Neural crest cell (in vitro differentiated cells): ENCODE data around the gene WDR47. TPM values are rescaled to one million over a fixed set of nuclear protein-coding genes. Genes with fewer than 3 reads are reported as not detected.
"Not testable (repeated sequence)": the region's sequence is repeated elsewhere in the genome, so short reads cannot be mapped to it uniquely, and the experiment has no call there.

Source experiments
- DNase-seq: peaks from one replicate; pipeline ENCODE4 v3.0.0; 2021; ENCODE audit warnings: low read depth, mixed read lengths, low spot score
- H3K27ac Mint-ChIP-seq: one replicate; pipeline ENCODE4 v1.8.0; 2021; ENCODE audit warnings: mild to moderate bottlenecking, mixed read lengths; ENCODE audit not compliant: unreplicated experiment
- H3K27me3 Mint-ChIP-seq: 2 replicates; pipeline ENCODE4 v1.8.0; 2021; ENCODE audit warnings: low read depth, mild to moderate bottlenecking, mixed read lengths
- H3K36me3 Mint-ChIP-seq: 2 replicates; pipeline ENCODE4 v1.8.0; 2021; ENCODE audit warnings: low read depth, mild to moderate bottlenecking, mixed read lengths
- H3K4me1 Mint-ChIP-seq: 2 replicates; pipeline ENCODE4 v1.8.0; 2021; ENCODE audit warnings: mixed read lengths
- H3K4me3 Mint-ChIP-seq: one replicate; pipeline ENCODE4 v1.8.0; 2021; ENCODE audit warnings: mild to moderate bottlenecking, mixed read lengths
- H3K9me3 Mint-ChIP-seq: 2 replicates; pipeline ENCODE4 v1.8.0; 2021; ENCODE audit warnings: mixed read lengths
- total RNA-seq: library from RNA; stranded (reverse); gene quantifications from 2 replicates; pipeline ENCODE4 v1.2.1, GENCODE V29; 2021
- TF ChIP-seq, protein P1 (sequence below): fragments of 200-600 bp; sonication (generic); conservative IDR thresholded peaks from 2 replicates; pipeline ENCODE4 v1.5.0; 2021; ENCODE audit warnings: antibody characterized with exemption, mild to moderate bottlenecking

WDR47 gene
- total RNA-seq, 1 donor from 2014 or later: 18.0 TPM

DNA sequence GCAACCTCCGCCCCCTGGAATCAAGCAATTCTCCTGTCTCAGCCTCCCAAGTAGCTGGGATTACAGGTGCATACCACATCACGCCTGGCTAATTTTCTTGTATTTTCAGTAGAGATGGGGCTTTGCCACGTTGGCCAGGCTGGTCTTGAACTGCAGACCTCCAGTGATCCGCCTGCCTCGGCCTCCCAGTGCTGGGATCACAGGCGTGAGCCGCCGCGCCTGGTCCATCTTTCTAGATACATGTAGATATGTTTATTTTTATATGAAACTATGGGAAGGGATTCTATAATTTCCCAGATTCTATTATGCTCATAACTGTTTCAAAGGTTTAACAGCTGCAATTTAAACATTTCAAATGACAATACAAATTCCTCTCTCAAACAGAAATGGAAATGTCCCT lies 105.7 kb downstream of the WDR47 start:
- Mint-ChIP-seq H3K27ac (no peak overlapping the region), H3K36me3 (peaks cover 8% of the 10 kb centered on the region), H3K9me3 (no peaks in the 10 kb centered on the region), H3K4me3 (no peak overlapping the region), H3K27me3 (no peaks in the 10 kb centered on the region), H3K4me1 (no peaks in the 10 kb centered on the region)
- no peak for DNase-seq
- TF ChIP-seq, protein P1, sequence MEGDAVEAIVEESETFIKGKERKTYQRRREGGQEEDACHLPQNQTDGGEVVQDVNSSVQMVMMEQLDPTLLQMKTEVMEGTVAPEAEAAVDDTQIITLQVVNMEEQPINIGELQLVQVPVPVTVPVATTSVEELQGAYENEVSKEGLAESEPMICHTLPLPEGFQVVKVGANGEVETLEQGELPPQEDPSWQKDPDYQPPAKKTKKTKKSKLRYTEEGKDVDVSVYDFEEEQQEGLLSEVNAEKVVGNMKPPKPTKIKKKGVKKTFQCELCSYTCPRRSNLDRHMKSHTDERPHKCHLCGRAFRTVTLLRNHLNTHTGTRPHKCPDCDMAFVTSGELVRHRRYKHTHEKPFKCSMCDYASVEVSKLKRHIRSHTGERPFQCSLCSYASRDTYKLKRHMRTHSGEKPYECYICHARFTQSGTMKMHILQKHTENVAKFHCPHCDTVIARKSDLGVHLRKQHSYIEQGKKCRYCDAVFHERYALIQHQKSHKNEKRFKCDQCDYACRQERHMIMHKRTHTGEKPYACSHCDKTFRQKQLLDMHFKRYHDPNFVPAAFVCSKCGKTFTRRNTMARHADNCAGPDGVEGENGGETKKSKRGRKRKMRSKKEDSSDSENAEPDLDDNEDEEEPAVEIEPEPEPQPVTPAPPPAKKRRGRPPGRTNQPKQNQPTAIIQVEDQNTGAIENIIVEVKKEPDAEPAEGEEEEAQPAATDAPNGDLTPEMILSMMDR: no peak

DNA sequence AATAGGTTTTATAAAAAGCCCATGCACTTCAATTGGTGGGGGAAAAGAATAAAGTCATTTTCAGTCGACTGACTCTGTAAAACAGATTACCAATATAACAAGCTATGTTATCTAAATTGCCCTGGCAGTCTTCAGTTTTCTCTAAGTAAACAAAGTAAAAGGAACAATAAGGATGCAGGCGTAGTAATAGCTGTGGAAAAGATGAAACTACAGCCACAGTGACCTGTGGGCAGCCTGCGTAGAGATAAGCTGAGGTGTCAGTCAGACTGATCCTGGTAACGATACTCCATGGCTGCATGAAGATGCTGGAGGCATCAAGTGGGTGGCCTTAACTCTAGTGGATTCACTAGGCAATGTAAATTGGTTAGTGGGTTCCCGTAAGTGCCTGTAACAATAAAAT lies 108.0 kb downstream of the WDR47 start:
- Mint-ChIP-seq H3K9me3 (no peaks in the 10 kb centered on the region), H3K4me3 (no peak overlapping the region), H3K36me3 (peaks cover 12% of the 10 kb centered on the region), H3K27me3 (no peaks in the 10 kb centered on the region), H3K4me1 (no peaks in the 10 kb centered on the region), H3K27ac (no peak overlapping the region)
- no peak for DNase-seq
- TF ChIP-seq, protein P1: no peak

DNA sequence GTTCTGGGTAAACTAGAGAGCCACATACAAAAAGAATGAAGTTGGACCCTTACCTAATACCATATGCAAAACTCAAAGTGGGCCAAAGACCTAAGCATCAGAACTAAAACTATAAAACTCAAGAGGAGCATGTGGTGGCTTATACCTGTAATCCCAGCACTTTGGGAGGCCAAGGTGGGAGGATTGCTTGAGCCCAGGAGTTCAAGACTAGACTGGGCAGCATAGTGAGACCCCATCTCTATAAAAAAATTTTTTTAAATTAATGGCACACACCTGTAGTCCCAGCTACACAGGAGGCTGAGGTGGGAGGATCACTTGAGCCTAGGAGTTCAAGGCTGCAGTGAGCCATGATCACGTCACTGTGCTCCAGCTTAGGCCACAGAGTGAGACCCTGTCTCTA lies 114.3 kb downstream of the WDR47 start:
- H3K4me1 Mint-ChIP-seq, H3K4me3 Mint-ChIP-seq, H3K9me3 Mint-ChIP-seq, DNase-seq, H3K27ac Mint-ChIP-seq, H3K27me3 Mint-ChIP-seq: not testable (repeated sequence)
- H3K36me3 Mint-ChIP-seq: peaks cover 18% of the 10 kb centered on the region

DNA sequence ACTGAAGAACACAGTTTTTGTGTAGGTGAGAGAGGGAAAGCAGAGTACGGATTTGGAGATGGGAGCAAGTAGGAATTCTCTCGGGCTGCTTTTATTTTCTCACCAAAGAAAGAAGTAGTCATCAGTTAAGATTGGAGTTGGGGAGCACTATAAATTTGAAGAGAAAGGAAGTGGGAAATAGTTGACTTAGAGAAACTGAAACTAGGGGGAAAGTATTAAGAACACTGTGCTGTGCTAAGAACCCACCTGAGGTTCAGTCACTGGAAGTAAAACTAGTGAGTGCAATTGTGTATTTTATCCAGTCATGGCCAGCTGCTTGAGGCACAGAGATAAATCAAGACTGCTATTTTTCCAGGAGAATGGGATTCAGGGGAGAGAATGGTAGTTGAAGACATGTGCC lies 116.0 kb downstream of the WDR47 start:
- Mint-ChIP-seq H3K9me3 (no peaks in the 10 kb centered on the region), H3K27ac (no peak overlapping the region), H3K27me3 (no peaks in the 10 kb centered on the region)

More for the DNA sequence above, 116.0 kb downstream of the WDR47 start:
- no peak for DNase-seq
- TF ChIP-seq, protein P1: no peak
- no peaks in the 10 kb centered on the region for H3K4me1 Mint-ChIP-seq
- no peak overlapping the region for H3K4me3 Mint-ChIP-seq
- H3K36me3 Mint-ChIP-seq: peaks cover 15% of the 10 kb centered on the region

Other genes starting within 250 kb of the WDR47 start
- gene AKNAD1, start 185.0 kb downstream of the WDR47 start, total RNA-seq: 1.0 and 1.4 TPM in 2 replicates
- 29.0 and 33.8 TPM in 2 replicates for gene GPSM2, start 165.1 kb downstream of the WDR47 start, total RNA-seq
- 42.7 and 43.3 TPM in 2 replicates for gene CLCC1, start 78.6 kb downstream of the WDR47 start, total RNA-seq
- gene TAF13, start 33.9 kb upstream of the WDR47 start, total RNA-seq: 22.4 and 24.9 TPM in 2 replicates
- gene TMEM167B, start 48.7 kb upstream of the WDR47 start, total RNA-seq: 26.1 and 28.4 TPM in 2 replicates
- gene ELAPOR1, start 72.0 kb upstream of the WDR47 start, total RNA-seq: 0.64 and 0.70 TPM in 2 replicates
- gene SARS1, start 171.8 kb upstream of the WDR47 start, total RNA-seq: 156 and 158 TPM in 2 replicates
- gene CELSR2, start 207.4 kb upstream of the WDR47 start, total RNA-seq: 97.1 and 99.2 TPM in 2 replicates
- 100 and 102 TPM in 2 replicates for gene PSRC1, start 241.0 kb upstream of the WDR47 start, total RNA-seq